GM20431 (cell line): ENCODE results near the gene ARCN1.

Source experiments
- in situ Hi-C: fragments of 300-500 bp; cut with MseI, MboI; formaldehyde crosslinking; loops from one replicate; pipeline ENCODE4 v1.15.0; 2020; ENCODE audit warnings: low sequenced_read_pairs; ENCODE audit not compliant: unreplicated experiment

The ARCN1 gene

GRCh38 chr11:118619444-118620197 is 47.4 kb downstream of the ARCN1 start:
- in situ Hi-C loops, result no loop called here

DNA sequence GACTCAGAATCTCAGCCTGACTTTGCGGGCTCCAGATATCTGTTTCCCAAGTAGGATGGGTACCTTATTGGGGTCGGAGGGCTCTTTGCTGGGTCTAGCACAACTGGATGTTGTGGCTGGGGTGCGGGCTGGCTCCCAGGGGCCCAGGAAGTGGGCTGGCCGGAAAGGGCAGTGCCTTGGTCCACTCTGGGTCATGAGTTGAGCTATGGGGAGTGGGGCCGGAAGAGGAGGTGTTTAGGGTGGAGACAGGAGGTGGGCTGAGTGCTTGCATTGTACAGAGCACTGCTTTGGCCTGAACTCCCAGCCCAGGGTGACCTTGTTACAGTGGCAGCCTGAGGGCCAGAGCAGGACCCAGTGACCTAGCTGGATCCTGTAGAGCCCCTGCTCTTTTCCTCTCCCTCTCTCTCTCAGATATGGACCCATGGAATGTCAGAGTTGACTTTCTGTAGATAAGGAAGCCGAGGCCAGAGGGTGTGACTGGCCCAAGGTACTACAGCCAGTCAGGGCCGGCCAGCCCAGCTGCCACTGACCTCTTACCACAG is 48.4 kb downstream of the ARCN1 start:
- in situ Hi-C loops, result no loop called here

- in situ Hi-C loops, result no loop called here
These were observed 49.0 kb downstream of the ARCN1 start for GRCh38 chr11:118621071-118621783.

DNA sequence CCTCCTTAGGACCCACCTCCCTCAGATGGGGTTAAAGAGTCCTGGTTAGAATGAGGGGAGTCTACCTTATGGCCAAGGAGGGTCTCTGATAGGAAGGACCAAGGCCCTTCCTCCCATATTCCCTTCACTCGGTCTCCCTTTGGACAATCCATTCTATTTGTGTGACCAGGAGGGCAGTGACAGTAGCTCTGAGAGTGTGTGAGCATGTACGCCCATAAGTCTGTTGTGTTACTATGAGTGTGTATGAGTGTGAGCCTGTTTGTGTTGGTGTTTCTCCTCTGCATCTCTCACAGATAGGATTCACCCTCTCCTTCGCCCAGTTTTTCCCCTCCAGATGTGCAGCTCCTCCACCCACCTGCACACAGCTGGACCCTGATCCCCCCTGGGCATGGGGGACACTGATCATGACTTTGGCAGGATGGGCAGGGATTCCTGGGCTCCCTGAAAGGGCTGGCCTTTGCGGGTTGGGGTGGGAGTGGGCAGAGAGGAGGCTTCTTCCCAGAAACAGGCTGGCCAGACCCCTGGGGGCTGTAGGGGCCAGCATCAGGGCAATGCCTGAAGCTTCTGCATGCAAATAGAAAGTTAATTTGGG is 49.7 kb downstream of the ARCN1 start:
- in situ Hi-C loops, result no loop called here

DNA sequence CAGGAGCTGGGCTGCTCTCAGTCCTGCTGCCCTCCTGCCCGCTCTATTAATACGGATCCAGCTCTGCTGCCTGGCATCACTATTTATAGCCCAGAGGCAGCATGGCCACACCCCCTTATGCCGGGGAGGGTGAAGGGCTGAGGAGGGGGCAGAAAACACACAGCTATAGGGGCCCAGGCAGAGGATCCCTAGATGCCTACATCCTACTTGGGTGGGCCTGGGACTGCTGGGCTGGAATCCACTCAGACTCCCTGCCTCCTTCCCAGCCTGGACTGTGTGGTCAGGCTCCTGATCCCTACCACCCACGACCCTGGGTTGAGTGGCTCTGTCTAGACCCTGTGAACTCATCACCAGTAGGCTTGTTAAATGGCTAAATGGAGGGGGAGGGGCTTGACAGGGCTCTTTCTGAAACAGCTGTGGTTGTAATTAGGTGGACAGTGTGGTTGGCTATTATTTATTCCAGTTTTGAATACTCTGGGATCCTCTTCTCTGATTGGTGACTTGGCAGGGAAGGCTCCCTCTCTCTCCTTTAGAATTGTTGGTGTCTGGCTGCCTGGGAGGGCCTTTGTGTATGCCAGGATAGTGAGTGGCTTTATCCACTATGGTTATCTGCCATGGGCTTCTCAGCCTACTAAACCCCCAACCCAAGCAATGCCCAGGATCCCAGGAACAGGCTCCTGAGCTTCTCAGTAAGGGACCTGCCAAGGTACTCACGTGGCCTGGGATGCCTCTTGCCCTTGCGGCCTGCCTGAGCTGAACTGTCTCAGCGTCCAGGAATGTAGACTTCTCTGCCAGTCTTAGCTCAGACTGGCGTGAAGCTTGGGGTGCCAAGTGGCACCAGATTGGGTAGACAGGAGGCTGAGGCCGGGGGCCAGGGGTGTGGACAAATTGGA is 50.4 kb downstream of the ARCN1 start:
- in situ Hi-C loops, result no loop called here

- in situ Hi-C loops, result no loop called here
These were observed 51.1 kb downstream of the ARCN1 start for GRCh38 chr11:118623269-118623655.

DNA sequence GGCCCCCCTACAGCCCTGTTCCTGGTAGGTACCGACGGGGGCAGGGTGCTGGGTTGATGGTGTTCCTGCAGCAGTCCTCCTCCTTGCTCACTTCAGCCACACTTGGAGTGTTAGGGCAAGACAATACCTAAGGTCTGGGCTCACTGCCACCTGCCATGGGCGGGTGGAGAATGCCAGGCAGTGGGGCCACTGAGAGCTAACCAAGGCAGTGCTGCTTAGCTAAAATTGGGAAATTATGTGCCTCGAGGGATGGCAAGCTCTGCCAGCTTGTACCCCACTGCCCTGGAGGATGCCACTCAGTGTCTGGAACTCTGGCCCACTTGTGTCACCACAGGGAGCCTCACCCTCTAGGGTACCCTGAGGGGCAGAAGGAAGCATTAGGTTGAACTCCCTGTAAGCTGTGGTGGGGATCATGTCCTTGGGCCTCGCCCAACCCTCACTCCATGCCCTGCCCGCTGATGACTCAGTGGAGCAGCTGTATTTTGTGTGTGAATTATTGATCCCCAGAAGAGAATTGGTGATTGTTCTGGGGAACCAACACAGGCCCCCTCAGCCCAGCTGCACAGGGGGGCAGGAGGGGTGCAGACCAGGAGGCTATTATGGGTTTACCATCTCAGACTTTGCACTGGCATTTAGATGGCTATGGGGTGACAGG is 53.0 kb downstream of the ARCN1 start:
- in situ Hi-C loops, result no loop called here

- in situ Hi-C loops, result no loop called here
These were observed 53.8 kb downstream of the ARCN1 start for GRCh38 chr11:118625976-118626375.

DNA sequence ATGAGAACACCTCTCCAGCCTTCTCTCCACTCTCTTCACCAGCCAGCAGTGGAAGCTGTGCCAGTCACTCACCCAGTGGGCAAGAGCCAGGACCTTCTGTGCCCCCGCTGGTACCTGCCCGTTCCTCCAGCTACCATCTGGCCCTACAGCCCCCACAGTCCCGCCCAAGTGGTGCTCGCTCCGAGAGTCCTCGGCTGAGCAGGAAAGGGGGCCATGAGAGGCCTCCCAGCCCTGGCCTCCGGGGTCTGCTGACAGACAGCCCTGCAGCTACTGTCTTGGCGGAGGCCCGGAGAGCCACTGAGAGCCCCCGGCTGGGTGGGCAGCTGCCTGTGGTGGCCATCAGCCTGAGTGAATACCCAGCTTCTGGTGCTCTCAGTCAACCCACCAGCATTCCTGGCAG is 55.4 kb downstream of the ARCN1 start:
- in situ Hi-C loops, result no loop called here

DNA sequence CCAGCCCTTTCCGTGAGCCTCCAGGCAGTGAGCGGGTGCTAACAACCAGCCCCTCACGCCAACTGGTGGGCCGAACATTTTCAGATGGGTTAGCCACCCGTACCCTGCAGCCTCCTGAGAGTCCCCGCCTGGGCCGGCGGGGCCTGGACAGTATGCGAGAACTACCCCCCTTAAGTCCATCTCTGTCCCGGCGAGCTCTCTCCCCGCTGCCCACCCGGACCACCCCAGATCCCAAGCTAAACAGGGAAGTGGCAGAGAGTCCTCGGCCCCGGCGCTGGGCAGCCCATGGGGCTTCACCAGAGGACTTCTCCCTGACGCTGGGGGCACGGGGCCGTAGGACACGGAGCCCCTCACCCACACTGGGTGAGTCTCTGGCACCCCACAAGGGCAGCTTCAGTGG is 55.8 kb downstream of the ARCN1 start:
- in situ Hi-C loops, result no loop called here

- in situ Hi-C loops, result no loop called here
These were observed 56.2 kb downstream of the ARCN1 start for GRCh38 chr11:118628432-118628831.

GRCh38 chr11:118628861-118629549 is 56.8 kb downstream of the ARCN1 start:
- in situ Hi-C loops, result no loop called here

DNA sequence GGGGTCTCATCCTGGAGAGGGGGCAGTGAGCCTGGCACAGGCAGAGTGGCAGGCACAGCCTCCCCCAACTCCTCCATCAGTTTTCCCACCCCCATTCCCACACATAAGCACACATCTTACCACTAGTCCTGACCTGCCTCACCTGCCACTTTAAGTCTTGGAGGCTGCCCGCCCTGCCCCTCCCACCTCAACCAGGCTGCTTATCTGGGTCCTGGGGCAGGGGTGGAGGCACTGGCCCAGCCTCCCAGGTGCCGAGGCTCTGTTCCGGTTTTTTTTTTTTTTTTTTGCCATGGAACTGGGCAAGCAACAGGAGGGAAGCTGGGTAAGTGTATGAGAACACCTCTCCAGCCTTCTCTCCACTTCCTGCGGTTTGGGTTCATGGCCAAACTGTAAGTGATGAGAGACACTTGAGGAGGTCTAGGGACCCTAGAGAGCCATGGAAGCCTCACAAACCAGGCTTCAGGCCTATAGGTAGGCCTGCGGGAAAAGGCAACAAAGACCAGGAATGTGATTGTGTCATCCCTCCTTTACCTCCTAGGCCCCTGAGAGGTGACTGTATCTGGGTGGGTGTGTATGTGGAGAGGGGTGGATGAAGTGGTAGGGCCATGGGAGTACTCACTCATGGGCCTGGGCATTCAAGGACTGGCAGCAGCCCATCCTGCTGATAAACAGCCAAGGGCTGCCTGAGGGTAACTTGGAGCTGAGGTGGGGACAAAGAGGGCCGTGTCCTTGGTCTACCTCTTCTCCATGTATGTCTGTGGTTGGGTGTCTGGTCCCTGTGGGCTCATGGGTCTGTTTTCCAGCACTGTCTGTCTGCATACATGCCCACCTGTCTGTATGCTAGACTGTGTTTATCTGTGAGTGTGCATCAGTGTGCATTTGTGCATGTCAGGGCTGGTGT is 57.8 kb downstream of the ARCN1 start:
- in situ Hi-C loops, result no loop called here

- in situ Hi-C loops, result no loop called here
These were observed 59.1 kb downstream of the ARCN1 start for GRCh38 chr11:118631142-118631909.

DNA sequence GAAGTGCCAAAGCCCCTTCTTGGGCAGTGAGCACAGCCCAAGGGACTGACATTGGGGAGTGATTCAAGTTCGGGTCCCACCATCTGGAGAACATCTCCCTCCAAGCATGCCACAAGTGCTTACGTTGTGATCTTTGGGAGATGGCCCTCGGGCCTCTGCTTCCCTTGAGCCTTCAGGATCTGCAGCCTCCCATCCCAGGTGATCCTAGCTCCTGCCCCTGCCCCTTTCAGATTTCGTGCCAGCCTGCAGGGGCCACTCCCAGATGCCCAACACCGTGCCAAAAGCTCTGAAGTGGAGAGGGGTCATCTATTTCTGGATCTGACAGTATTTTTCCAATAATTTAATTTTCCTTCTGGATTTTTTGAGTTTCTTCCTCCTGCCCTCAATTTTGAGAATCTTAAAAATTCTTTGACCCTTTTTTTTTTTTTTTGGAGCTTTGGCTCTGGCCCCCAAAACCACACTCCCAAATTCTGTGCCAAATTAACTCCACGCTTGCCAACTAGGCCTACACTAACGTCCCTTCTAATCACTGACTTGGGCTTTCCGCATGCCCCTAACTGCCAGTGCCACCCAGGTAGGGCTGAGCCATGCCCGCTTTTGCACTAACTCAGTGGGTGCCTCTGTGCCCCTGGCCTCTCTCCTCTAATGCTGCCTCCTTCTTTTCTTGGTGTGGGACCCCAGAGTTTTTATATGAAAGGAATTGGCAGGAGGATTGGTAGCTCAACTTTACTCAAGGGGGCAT is 60.5 kb downstream of the ARCN1 start:
- in situ Hi-C loops, result no loop called here

GRCh38 chr11:118633319-118633690 is 61.1 kb downstream of the ARCN1 start:
- in situ Hi-C loops, result no loop called here

DNA sequence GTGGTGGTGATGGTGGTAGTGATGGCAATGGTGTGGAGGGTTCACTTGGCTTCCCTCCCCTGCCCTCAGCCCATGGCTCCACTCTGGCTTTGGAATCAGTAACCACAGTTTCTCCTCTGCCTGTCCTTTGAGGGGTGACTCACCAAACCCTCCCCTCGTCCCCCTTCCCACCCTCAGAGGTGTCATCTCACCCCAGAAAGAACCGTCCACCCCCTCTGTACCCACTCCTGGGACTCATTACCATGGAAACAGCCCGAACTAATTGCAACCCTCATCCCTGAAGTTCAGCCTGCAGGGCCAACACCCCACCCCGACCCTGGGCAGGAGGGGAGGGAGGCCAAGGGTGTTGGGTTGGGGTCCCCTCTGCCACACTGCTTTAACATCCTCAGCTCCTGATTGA is 61.8 kb downstream of the ARCN1 start:
- in situ Hi-C loops, result no loop called here
